Measurements from ENCODE around the gene PLAGL2. TPM values are rescaled to one million over a fixed set of nuclear protein-coding genes. Genes with fewer than 3 reads are reported as not detected.
"Not testable (repeated sequence)": the region's sequence is repeated elsewhere in the genome, so short reads cannot be mapped to it uniquely, and the experiment has no call there.

PLAGL2 gene
- total and polyA plus RNA-seq, 9 donors = 3.3 to 16.5 (median 13.0) TPM

GRCh38 chr20:32184961-32185603 is 22.5 kb downstream of the PLAGL2 start:
- no peak overlapping the region for H3K4me3 ChIP-seq (ENCODE audit: low read length)
- no peak for DNase-seq
- H3K27ac ChIP-seq (ENCODE audit: low read length) = no peak overlapping the region
- 68% methylated on average over 7 of the region's 10 CpGs for WGBS (ENCODE audit: insufficient coverage)
- H3K9me3 ChIP-seq (replicated peaks; ENCODE audit: control insufficient read depth, low read depth, low read length) = no peaks in the 10 kb centered on the region
- H3K36me3 ChIP-seq (ENCODE audit: control insufficient read depth, insufficient read depth, low read length) = peaks cover 6% of the 10 kb centered on the region
- H3K4me1 ChIP-seq (ENCODE audit: control insufficient read depth, insufficient read depth, low read length) = peaks cover 17% of the 10 kb centered on the region
- no peaks in the 10 kb centered on the region for H3K27me3 ChIP-seq (ENCODE audit: control insufficient read depth, insufficient read depth, low read length)

DNA sequence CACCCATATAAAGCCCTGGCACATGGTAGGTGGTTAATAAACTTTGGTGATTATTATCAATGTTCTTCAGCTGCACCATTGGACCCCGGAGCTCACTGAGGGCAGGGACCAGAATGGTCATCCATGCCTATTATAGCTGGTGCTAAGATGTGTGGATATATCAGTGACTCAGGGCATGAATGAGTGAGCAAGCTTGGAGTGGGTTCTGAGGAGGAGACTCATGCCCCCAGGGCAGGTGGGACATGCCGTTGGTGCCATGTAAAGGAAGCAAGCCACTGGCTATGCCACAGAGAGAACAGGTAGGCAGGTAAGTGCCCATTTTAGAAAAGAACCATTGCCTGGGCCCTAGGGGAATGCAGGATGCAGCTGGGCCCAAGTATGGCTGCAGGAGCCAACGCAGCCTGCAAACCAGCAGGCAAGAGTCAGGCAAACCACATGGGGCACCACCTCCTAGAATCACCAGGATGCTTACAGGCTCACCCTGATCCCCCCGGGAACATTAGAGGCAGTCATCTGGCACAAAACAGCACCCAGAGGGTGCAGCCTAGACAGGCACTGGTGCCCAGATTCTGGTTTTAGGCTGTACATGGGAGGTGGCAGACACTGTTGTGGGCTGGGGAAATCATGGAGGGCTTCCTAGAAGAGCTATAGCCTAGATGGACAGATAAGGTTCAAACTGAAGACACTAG is 23.5 kb downstream of the PLAGL2 start:
- WGBS (ENCODE audit: insufficient coverage) = 92% methylated on average over 4 of the region's 4 CpGs
- H3K27me3 ChIP-seq (ENCODE audit: control insufficient read depth, insufficient read depth, low read length) = no peaks in the 10 kb centered on the region
- H3K36me3 ChIP-seq (ENCODE audit: control insufficient read depth, insufficient read depth, low read length) = peaks cover 6% of the 10 kb centered on the region
- peaks cover 9% of the 10 kb centered on the region for H3K4me1 ChIP-seq (ENCODE audit: control insufficient read depth, insufficient read depth, low read length)
- H3K4me3 ChIP-seq (ENCODE audit: low read length) = no peak overlapping the region
- no peaks in the 10 kb centered on the region for H3K9me3 ChIP-seq (replicated peaks; ENCODE audit: control insufficient read depth, low read depth, low read length)
- H3K27ac ChIP-seq (ENCODE audit: low read length) = no peak overlapping the region
- no peak for DNase-seq

DNA sequence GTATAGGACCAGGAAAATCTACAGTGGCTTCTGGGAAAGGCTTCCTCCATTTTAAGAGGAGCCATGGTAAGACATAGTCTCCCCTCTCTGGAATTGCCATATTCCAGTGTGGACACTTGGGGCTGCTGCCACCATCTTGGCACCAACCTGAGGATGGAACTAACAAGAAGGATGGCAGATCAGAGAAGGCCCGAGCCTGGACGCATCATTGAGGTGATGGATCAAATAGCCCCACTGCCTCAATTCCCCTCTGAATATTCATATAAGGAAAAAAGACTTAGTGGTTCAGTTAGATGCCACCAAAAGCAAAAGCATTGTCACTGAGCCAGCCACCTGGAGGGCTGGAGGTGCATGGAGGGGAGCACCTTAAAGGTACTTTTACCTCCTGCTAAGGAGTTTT is 25.9 kb downstream of the PLAGL2 start:
- Histone ChIP-seq H3K27ac (ENCODE audit: low read length) (no peak overlapping the region), H3K4me3 (ENCODE audit: low read length) (no peak overlapping the region), H3K36me3 (ENCODE audit: control insufficient read depth, insufficient read depth, low read length) (peaks cover 3% of the 10 kb centered on the region), H3K4me1 (ENCODE audit: control insufficient read depth, insufficient read depth, low read length) (no peaks in the 10 kb centered on the region), H3K27me3 (ENCODE audit: control insufficient read depth, insufficient read depth, low read length) (no peaks in the 10 kb centered on the region), H3K9me3 (replicated peaks; ENCODE audit: control insufficient read depth, low read depth, low read length) (no peaks in the 10 kb centered on the region)
- WGBS (ENCODE audit: insufficient coverage) = no CpG with 5 or more reads among the region's 2 CpGs
- DNase-seq = no peak

GRCh38 chr20:32179934-32180333 is 27.6 kb downstream of the PLAGL2 start:
- H3K36me3 ChIP-seq (ENCODE audit: control insufficient read depth, insufficient read depth, low read length) = peaks cover 3% of the 10 kb centered on the region
- H3K9me3 ChIP-seq (replicated peaks; ENCODE audit: control insufficient read depth, low read depth, low read length) = no peaks in the 10 kb centered on the region
- H3K4me3 ChIP-seq (ENCODE audit: low read length) = no peak overlapping the region

DNA sequence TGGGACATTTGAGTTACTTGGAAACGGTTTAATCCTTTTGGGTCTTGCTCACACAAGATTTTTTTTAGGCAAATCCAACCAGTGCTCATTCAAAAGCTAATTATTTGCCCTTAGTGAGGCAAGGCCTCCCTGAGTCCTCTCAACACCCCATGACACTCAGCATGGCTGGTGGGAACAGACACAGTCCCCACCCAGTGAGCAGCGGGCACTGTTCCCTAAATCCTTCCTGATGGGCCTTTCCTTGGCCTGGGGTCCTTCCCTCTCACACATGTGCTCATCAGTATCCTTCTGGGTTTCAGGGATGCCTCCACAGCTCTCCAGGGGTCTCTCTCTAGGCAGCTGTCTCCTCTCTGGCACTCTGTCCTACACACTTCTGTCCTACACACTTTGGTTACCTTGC is 28.0 kb downstream of the PLAGL2 start:
- Histone ChIP-seq H3K9me3 (replicated peaks; ENCODE audit: control insufficient read depth, low read depth, low read length) (no peaks in the 10 kb centered on the region), H3K4me1 (ENCODE audit: control insufficient read depth, insufficient read depth, low read length) (no peaks in the 10 kb centered on the region), H3K27ac (ENCODE audit: low read length) (no peak overlapping the region), H3K27me3 (ENCODE audit: control insufficient read depth, insufficient read depth, low read length) (no peaks in the 10 kb centered on the region), H3K4me3 (ENCODE audit: low read length) (no peak overlapping the region), H3K36me3 (ENCODE audit: control insufficient read depth, insufficient read depth, low read length) (peaks cover 3% of the 10 kb centered on the region)
- no peak for DNase-seq
- 83% methylated on average over 1 of the region's 2 CpGs for WGBS (ENCODE audit: insufficient coverage)

More at GRCh38 chr20:32179934-32180333, 27.6 kb downstream of the PLAGL2 start:
- Histone ChIP-seq H3K27me3 (ENCODE audit: control insufficient read depth, insufficient read depth, low read length) (no peaks in the 10 kb centered on the region), H3K27ac (ENCODE audit: low read length) (no peak overlapping the region), H3K4me1 (ENCODE audit: control insufficient read depth, insufficient read depth, low read length) (no peaks in the 10 kb centered on the region)
- no peak for DNase-seq
- WGBS (ENCODE audit: insufficient coverage) = no CpG with 5 or more reads among the region's 4 CpGs

GRCh38 chr20:32177696-32178095 is 29.8 kb downstream of the PLAGL2 start:
- not testable (repeated sequence) for H3K27me3 ChIP-seq (ENCODE audit: control insufficient read depth, insufficient read depth, low read length); H3K9me3 ChIP-seq (replicated peaks; ENCODE audit: control insufficient read depth, low read depth, low read length); H3K4me1 ChIP-seq (ENCODE audit: control insufficient read depth, insufficient read depth, low read length); H3K4me3 ChIP-seq (ENCODE audit: low read length); DNase-seq; H3K27ac ChIP-seq (ENCODE audit: low read length); H3K36me3 ChIP-seq (ENCODE audit: control insufficient read depth, insufficient read depth, low read length)
- WGBS (ENCODE audit: insufficient coverage) = 92% methylated on average over 2 of the region's 7 CpGs

GRCh38 chr20:32168184-32168910 is 39.2 kb downstream of the PLAGL2 start:
- H3K9me3 ChIP-seq (replicated peaks; ENCODE audit: control insufficient read depth, low read depth, low read length) = no peaks in the 10 kb centered on the region
- H3K27me3 ChIP-seq (ENCODE audit: control insufficient read depth, insufficient read depth, low read length) = no peaks in the 10 kb centered on the region
- H3K36me3 ChIP-seq (ENCODE audit: control insufficient read depth, insufficient read depth, low read length) = peaks cover 40% of the 10 kb centered on the region
- no peak for DNase-seq
- no CpG with 5 or more reads among the region's 2 CpGs for WGBS (ENCODE audit: insufficient coverage)
- H3K4me3 ChIP-seq (ENCODE audit: low read length) = no peak overlapping the region
- H3K27ac ChIP-seq (ENCODE audit: low read length) = no peak overlapping the region
- H3K4me1 ChIP-seq (ENCODE audit: control insufficient read depth, insufficient read depth, low read length) = no peaks in the 10 kb centered on the region

DNA sequence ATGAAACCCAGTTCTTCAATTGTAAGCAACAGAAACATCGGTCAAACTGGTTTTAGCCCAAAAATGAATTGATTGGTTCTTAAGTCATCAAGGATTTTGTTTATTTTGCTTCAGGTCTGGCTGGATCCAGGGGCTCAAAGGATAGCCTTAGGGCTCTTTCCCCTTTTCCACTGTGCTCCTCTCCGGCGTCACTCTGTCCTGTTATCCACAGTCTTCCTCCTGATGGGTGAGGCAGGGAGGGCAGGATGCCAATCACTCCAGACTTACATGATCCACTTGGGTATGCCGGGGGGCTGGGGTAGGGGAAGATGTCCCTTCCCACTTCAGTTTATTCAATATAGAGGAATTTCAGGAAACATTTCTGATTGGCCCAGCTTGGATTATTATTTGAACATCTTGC is 40.0 kb downstream of the PLAGL2 start:
- peaks cover 42% of the 10 kb centered on the region for H3K36me3 ChIP-seq (ENCODE audit: control insufficient read depth, insufficient read depth, low read length)
- WGBS (ENCODE audit: insufficient coverage) = no CpG with 5 or more reads among the region's 4 CpGs
- DNase-seq = no peak

GRCh38 chr20:32165836-32166545 is 41.6 kb downstream of the PLAGL2 start:
- peak; percentile 27 for DNase-seq
- 80% methylated on average over 5 of the region's 8 CpGs for WGBS (ENCODE audit: insufficient coverage)
- Histone ChIP-seq H3K9me3 (replicated peaks; ENCODE audit: control insufficient read depth, low read depth, low read length) (no peaks in the 10 kb centered on the region), H3K27me3 (ENCODE audit: control insufficient read depth, insufficient read depth, low read length) (no peaks in the 10 kb centered on the region), H3K4me1 (ENCODE audit: control insufficient read depth, insufficient read depth, low read length) (no peaks in the 10 kb centered on the region), H3K4me3 (ENCODE audit: low read length) (no peak overlapping the region), H3K27ac (ENCODE audit: low read length) (no peak overlapping the region), H3K36me3 (ENCODE audit: control insufficient read depth, insufficient read depth, low read length) (peaks cover 58% of the 10 kb centered on the region)

More for the DNA sequence above, 40.0 kb downstream of the PLAGL2 start:
- Histone ChIP-seq H3K9me3 (replicated peaks; ENCODE audit: control insufficient read depth, low read depth, low read length) (no peaks in the 10 kb centered on the region), H3K4me3 (ENCODE audit: low read length) (no peak overlapping the region), H3K27me3 (ENCODE audit: control insufficient read depth, insufficient read depth, low read length) (no peaks in the 10 kb centered on the region), H3K4me1 (ENCODE audit: control insufficient read depth, insufficient read depth, low read length) (no peaks in the 10 kb centered on the region), H3K27ac (ENCODE audit: low read length) (no peak overlapping the region)
